NCI-H2171 treated with DMSO at 0.1 percent for 48 hours (cell line): Measurements from ENCODE around the gene NEO1.

Experiments
- DNase-seq: peaks from one replicate; lab custom pipeline; 2025; lab: John Stamatoyannopoulos, UW

The NEO1 gene

DNA sequence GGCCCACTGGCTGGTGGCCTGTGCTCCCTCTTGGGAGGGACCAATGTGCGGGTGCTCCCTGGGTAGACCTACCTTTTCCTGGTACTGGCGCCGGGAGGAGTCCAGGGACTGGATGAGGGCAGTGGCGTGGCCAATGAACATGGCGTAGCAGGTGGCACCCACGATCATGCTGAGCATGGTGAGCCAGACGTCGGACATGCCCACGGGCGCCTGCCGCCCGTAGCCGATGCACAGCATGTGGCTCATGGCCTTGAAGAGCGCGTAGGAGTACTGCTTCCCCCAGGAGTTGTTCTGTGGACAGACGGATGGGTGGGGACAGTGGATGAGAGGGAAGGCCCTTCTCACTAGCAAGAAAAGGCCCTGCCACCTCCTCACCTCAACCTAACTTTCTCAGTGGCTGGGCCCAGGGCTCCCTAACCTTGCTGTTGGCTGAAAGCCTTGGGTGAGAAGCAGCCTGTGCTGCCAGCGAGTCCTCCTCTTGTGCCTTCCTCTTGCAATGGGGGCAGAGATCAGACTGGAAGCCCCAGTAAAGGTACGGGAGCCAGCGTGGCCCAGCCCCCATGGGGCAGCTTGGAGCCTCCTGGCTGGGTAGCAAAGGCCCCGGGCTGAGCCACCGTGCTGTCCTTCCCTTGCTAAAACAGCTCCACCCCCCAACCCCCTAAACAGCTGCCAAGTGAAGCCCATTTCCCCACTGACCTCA lies 277.4 kb downstream of the NEO1 start:
- no peak for DNase-seq

DNA sequence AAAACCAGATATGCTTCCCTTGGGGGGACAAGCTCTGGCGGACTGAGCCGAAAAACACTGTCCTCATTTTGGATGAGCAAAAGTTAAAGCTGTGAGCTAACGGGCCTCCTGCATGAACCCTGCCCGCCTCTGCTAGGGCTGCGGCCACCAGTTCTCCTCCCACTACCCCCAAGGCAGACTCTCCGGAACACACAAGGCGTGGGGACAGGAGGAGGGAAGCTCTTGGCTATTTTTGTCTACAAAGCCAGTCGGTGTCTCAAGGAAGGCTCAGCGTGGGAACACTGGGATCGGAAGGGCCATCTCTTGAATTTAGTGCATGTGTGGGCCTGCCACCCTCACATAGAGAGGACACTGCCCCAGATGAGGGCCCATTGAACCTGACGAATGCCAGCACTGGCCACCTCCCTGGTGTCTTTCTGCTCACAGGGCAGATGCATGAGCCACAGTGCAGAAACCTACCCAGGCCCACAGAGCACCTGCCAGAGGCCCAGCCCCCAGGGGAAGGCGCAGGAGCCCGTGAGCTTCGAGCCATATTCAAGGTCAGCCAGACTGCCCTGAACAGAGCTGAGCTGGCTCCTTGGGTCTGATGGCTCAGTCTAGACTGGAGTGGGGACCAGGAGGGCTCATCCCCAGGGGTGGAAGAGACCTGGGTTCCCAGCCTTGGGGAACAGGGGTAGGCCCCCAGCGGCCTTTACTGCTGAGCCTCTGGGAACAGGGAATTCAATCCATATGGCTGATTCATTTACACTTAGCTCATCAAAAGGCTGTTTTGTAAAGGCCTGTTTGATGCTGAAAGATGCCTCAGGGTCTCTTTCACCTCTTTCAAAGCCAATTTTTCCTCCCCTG lies 278.2 kb downstream of the NEO1 start:
- no peak for DNase-seq

DNA sequence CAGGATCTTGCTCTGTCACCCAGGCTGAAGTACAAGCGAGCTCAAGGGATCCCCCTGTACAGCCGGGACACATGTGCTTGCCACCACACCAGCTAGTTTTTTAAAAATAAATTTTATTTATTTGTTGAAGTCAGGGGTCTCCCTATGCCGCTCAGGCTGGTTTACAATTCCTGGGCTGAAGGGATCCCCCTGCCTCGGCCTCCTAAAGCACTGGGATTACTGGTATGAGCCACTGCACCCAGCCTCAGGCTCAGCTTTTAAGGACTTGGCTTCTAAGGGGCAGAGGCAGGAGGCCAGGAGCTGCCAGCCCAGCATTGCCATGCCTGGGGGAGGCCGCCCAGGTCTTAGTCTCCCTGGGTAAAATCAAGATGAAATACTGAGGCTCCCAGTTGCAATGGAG lies 279.2 kb downstream of the NEO1 start:
- no peak for DNase-seq

DNA sequence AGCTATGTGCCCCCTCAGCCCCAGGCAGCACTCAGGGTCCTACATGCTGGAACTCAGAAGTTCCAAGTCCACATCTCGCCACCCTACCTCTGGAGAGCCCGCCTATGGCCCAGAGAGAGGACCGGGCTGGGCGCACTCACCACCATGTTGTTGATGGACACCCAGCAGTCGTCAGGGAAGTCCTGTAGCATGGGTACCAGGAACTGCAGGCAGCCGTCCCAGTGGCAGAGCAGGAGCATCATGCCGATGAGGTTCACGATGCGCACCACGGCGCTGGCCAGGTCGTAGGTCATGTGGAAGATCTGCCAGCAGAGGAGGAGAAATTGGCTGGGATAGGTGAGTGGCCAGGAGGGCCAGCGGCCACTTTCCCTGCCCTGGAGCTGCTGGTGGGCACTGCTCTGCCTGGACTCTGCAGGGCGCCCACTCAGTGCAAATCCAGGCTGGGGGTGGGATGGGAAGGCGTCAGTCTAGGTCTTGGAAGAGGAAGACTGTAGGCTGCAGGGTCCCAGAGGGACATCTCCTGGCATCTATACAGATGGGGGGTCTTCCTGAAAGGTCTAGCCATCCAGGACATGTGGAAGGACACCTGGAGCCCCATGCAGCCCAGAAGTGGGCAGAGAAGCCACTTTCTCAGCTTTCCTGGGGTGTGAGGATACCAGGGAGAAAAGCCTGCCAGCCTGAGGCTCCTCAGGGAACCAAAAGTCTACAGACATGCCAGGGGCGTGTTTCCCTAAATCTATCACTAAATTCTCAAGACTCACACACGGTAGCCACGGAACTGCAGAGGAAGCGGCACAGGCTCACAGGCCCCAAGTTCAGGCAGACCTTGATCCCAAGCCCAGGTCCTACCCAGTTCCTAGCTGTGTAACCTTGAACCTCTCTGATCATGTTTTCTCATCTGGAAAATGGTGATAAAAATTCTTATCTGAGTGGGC lies 280.0 kb downstream of the NEO1 start:
- no peak for DNase-seq

DNA sequence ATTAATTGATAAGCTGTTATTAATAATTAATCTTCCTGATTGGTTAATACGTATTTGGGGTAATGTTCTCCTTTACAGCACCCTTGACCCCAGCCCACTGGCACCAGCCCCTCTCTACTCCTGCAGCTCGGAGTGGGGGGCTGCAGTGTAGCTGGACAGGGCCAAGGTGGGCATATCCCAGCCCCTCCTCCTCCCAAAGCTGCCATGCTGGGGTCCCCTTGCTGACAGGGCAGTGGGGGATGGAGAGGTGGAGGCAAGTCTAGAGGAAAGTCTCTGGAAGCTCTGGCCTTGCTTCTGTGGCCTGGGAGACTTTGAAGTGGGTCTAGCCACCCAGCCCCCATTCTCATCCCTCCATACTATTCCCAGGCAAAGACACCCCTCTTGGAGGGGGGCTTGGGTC lies 280.7 kb downstream of the NEO1 start:
- no peak for DNase-seq

DNA sequence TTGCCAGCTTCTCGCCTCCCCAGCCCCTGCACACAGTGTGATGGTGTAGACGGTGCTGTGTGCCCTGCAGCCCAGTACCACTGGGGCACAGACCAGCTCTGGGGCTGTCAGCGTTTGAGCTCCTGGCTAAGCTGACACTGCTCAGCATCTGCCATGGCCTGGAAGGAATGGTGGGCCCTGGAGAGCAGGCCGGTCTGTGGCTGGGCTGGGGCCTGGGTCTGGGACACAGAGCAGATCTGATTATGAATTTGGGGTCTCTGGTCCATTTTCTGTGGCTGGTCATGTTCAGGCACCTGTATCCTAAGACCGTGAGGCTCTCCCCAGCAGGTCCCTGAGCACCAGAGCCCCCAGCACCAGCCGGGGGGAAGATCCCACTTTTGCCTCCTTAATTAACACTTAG lies 281.8 kb downstream of the NEO1 start:
- no peak for DNase-seq

DNA sequence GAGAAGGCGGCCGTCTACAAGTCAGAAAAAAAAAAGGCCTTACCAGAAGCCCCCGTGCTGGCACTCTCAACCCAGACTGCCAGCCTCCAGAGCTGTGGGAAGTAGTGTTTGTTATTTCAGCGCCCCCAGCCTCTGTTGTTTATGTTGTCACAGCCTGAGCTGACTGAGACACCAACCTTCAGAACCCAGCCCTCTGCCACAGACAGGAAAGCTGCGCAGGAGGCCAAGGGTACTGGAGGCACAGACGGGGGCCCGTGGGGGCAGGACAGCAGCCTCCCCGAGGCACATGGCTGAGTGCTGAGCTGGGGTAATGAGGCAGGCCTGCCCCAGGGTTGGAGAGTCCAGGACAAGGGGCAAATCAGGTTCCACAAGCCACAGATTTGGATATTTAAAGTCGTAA lies 282.8 kb downstream of the NEO1 start:
- DNase-seq = no peak

DNA sequence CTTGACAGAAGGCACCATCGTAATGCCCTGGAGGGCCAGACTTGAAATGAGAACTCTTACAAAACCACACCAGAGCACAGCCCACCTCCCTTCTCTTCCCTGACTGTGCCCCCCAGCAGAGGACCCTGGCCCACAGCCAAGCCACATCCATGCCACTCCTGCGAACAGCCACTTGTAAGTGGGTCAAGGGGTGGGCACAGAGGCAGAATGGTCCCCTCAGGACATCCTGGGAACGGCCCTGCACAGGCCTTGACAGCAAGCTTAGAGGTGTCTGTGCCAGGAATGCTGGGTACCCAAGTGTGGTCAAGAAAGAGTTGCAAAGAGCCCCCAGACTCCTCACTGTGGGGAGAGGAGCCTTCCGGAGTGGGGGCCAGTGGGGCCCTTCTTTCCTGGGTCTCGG lies 283.2 kb downstream of the NEO1 start:
- DNase-seq = no peak

DNA sequence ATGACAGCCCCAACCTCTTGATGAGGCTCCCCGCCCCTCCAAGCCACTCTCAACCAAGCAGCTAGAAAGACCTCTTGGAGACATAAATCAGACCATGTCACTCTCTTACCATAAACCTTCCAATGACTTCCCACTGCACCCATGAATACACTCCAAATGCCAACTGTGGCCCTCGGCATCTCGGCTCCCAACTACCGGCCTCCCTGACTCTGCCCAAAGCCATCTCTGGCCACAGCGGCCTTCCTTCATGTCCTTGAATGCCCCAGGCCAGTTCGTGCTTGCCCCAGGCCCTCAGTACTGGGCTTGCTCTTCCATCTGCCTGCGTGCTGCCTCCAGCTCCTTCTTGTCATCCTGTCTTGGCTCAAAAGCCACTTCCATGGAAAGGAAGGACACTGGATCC lies 284.5 kb downstream of the NEO1 start:
- DNase-seq = no peak

DNA sequence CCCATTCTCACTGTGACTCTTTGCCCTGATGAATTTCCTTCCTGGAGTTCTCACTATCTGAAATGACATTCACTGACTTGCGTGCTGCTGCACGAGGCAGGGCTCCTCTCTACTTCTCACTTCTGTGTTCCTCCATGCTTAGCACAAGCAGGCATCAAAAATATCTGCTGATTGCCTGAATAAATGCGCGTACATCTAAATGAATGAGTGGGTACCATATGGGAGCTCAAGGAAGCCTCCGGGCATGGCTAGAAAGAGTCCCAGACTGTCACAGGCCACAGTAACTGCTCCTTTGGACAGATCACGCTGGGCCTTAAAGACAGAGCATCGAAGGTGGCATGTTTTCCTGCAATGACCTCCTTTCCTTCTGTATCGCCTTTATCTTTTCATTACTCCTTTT lies 284.9 kb downstream of the NEO1 start:
- no peak for DNase-seq

DNA sequence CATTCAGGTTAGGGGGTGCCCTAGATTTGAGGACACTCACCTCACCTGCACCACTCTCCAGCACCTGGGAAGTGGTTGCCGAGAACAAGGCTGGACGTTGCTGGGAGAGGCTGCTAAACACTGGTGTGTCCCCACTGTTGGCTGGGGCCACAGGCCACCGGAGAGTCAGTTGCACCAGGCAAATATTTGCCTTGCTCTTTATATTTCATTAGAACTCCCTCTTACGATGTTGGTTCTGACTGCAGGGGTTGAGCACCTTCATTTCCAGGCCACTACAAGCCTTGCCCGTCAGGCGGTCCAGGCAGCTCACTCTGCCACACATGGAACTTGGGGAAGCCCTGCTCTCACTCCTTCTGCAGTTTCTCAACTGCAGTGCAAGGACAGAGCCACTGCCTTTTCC lies 285.8 kb downstream of the NEO1 start:
- DNase-seq = no peak

DNA sequence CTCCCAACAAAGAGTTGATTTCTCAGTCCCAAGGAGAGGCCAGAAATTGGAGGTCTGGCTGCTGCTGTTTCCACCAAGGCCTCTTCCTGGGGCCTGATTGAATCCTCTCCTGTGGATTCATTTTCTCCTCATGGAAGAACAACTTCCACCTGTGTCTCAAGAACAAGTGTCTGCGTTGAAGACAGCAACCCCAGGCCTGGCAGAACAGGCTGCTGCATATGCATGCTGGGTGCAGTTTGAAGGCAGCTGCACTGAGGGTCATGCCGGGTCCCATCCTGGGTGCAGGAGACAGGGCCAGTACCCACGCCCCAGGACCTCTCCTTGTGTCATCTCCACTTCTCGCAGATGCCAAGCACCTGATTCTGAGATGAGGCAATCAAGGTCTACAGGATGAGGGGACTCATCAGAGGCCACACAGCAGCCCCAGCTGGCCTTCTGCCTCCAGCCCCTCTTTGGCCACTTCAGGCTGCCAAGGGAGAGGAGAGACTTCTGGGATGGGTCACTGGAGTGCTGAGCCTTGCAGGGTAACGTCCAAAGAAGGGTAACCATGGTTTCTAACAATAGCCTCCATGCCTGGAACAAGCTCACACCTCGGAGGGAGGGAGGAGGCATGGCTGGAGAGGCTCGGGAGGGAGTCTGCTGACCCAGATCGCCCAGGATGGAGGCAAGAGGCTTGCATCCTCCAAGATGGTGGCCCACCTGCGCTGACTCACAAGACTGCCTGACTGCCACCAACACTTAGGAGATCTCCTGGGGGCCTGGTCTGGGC lies 286.5 kb downstream of the NEO1 start:
- DNase-seq = no peak

DNA sequence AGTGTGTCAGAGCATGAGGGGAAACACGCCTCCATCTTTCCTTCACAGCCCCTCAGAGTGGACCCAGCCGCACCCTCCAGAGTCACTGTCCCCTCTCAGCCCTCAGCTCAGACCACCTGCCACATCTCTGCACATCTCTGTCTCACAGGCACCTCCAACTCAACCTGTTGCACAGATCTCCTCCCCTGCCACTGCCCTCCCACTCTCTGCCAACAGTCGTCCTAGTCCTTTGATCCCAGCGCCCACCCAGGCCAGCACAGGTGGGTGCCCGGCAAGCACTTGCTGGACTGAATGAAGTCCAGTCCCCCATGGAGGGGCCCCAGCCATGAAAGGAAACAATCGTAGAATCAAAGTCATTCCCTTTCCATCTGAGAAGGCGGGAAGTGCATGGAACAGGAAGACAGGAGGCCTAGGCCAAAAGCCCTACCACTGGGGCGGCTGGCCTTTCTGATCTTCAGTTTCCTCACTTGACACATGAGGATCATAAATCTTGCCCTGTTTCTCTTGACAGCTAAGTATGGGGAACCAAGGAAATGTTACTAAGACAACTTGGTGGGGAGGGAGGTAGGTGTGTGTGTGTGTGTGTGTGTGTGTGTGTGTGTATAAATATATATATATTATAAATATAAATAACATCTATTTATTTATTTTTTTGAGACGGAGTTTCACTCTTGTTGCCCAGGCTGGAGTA lies 288.4 kb downstream of the NEO1 start:
- no peak for DNase-seq

DNA sequence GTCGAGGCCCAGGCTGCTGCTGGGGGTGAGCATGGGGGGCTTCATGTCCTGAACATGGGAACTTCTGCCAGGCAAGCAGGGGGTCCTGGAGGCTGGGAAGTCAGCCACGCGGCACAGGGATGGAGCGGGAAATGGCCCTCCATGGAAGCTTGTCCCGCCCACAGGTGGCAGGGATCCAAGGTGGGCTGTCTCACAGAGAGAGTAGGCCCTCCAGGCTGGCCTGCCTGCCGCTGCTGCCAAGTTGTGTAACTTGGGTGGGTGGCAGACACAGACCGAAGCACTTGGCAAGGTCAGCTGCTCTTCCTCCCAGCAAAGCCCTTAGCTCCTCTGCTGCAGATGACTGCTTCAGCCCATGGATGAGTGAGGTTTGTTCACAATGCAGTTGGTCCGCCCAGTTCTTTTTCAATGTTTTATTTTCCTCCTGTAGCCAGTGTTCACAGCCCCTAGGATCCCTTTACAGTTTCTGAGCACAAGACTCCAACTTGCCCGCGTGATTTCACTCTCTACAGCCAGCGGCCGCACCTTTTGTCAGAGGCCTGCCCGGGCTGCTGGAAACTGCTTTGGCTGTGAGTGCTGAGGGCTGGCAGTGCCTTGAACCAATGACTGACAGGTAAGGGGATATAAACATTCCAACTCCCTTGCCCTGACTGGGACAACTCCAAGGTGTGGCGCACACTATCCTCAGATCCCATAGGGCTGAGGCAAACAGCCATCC lies 289.8 kb downstream of the NEO1 start:
- no peak for DNase-seq

DNA sequence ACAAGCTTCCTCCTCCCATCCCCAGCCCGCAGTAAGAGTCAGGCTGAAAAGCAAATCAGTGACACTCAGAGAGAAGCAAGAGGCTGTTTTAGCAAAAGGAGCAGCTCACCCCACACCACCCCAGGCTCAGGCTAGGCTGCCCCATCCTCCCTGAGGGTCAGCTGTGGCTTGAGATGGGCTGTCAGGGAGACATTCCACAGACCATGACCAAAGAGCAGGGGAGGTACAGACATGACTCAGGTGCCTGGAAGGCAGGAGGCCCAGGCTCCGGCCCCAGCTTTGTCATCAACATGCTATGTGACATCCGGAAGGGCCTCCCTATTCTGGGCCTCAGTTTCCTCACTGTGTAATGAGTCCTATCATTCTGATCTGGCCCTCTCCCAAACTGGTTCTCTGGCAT lies 291.8 kb downstream of the NEO1 start:
- no peak for DNase-seq

DNA sequence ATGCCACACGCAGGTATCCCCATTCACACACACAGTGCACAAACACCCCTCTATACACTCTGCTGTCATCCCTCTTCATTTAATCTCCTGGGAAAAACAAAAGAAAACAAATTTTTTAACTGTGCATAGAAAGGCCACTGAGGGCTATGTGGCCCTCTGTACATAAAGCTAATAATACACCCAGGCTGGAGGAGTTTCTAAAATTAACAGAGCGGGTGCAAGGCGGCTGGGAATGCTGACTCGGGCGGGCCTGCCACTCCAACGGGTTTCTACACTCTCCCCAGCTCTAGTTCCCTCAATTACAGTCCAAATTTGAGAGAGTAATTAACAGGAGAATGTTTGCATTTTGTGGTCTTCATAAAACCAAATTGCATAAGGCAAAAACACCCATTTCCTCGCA lies 293.4 kb downstream of the NEO1 start:
- no peak for DNase-seq

DNA sequence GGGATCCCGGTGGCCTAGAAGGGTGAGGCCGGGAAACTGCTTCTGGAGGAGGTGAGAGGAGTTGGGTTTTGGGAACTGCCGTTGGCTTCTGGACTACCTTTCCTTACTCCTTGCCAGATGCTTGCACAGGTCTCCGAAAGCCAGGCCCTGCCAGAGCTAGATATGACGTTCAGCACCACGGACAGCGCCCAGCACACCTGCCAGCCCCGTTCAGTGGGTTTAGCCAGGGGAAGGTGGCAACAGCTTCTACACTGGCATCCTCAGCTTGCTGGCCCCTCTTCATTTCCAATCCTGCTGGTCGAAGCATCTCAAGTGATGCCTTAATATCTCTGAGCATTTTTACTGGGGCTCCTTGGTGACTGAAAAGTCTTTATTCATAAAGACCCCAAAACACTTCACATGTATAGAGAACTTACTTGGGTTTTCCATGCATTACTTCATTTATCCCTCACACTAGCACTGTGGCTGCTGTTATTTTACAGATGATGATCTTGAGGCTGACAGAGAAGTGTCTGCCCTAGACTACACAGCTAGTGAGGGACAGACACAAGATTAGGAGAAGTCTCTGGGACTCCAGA lies 294.6 kb downstream of the NEO1 start:
- no peak for DNase-seq

DNA sequence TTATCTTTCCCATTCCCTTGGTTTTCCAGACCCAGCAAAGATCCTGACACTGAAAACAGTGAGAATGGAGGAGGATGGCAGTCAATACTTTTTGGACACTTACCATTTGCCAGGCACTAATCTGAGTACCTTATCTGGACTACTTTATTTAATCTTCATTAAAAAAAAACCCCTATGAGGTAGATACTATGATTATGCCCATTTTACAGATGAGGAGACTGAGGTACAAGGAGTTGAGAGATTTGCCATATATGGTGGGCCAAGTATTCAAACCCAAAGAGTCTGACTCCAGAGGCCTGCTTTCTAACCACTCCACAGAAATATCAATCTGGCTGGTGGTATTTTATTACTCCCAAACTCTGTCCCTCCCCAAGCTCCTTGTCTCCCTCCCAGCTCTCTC lies 296.9 kb downstream of the NEO1 start:
- no peak for DNase-seq

DNA sequence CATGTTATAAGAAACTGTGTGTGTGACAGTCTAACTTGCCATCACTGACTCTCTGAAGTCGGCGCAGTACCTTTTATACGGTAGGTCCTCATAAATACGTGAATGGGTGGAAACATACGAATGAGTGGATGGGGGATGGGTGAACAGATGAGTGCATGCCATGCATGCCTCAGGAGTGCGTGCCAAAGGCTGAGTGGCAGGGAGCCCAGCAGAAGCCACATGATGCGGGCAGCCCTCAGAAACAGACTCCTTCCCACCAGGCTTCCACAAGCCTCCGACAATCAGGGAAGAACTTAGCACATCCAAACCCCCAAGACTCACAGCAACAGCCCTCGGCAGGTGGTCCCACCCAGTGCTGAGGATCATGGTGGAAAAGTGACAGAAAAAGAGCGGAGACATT lies 299.8 kb downstream of the NEO1 start:
- DNase-seq = no peak

DNA sequence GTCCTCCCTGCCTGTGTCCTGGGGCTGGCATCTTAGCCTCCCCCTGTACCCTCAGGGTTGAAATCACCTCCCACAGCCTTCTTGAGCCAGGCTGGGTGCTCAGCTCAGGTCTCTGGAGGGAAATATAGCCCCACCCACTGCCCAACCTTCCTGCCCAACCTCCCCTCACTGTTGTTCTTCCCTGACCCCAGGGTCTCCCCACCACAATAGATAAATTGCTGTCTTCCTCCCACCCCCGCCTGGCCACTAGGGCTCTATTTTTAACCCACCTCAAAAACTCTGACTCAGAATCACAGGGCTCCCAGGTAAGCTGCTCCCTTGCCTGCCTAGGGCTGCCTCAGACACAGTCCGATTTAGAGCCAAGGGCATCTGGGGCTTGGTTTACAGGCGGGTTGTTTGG lies 301.5 kb downstream of the NEO1 start:
- no peak for DNase-seq
